ENCODE measurements around the gene ADAMTS9. TPM values are rescaled to one million over a fixed set of nuclear protein-coding genes. Genes with fewer than 3 reads are reported as not detected.
A peak's percentile ranks its signal among the peaks of the same experiment; 100 is the strongest.

The ADAMTS9 gene
- total RNA-seq, 4 donors from 2014 or later: 6.3 to 20.1 (median 13.0) TPM

DNA sequence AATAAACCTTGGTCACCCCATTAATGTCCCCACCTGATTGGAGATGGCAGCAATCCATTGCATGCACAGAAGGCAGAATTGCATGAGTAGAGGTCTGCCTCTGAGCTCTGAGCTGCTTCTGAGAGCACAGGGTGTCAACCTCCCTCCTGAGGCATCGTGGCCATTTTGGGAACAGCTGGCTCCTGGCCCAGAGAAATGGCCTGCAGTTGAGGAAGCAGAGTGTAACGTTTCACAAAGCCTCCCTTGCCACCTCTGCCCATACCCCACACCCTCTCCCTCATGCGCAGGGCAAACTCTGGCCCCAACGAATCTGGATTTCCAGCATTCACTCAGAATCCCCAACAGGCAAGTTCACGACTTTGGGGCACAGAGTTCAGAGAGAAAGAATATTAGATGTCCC lies 198.9 kb downstream of the ADAMTS9 start:
- intact Hi-C loops (cut with DNase I; ENCODE audit: low total_unique reads) (no loop called here), in situ Hi-C loops (cut with MboI; ENCODE audit: low pct_ligation_motif_present in 1 of 4, low pct_unique_long_range_greater_than_20kb in 1 of 4, low sequenced_read_pairs in 3 of 4) (loop anchor here in 3 of 4 donors (10.0 kb wide), 2 partner anchors 454 to 464 kb away; partner anchors contain the start of gene PSMD6 (in 1 of the 3))
- Histone ChIP-seq H3K4me1 (peaks cover 0 to 9% (median 6%) of the 10 kb centered on the region in 4 donors), H3K27me3 (no peaks in the 10 kb centered on the region), H3K36me3 (no peaks in the 10 kb centered on the region), H3K27ac (no peak overlapping the region), H3K4me3 (no peak overlapping the region), H3K9me3 (no peaks in the 10 kb centered on the region)
- TF ChIP-seq CTCF (IDR thresholded peaks at IDR 0.05) (no peak), EP300 (IDR thresholded peaks at IDR 0.05; ENCODE audit: low read depth) (no peak), POLR2A (IDR thresholded peaks at IDR 0.05) (no peak), POLR2AphosphoS5 (IDR thresholded peaks at IDR 0.05) (no peak)
- WGBS, 2 donors (ENCODE audit: low coverage in 1 of 2): 31% methylated on average over 5 of the region's 5 CpGs; no CpG with 5 or more reads in 1 of the 2 donors
- no peak for DNase-seq

- no peak overlapping the region for H3K27ac ChIP-seq
- intact Hi-C loops (cut with DNase I; ENCODE audit: low total_unique reads) (loop anchor here (5.0 kb wide), 1 partner anchor 452 kb away; no protein-coding TSS in a partner anchor), in situ Hi-C loops (cut with MboI; ENCODE audit: low pct_ligation_motif_present in 1 of 4, low pct_unique_long_range_greater_than_20kb in 1 of 4, low sequenced_read_pairs in 3 of 4) (loop anchor here (5.0 to 10.0 kb wide), 3 partner anchors 450 to 460 kb away; partner anchors contain the start of gene PSMD6 (in 1 of the 4))
- H3K9me3 ChIP-seq: no peaks in the 10 kb centered on the region
- peak; percentile 78 for DNase-seq
- peaks cover 0 to 8% (median 5%) of the 10 kb centered on the region in 4 donors for H3K4me1 ChIP-seq
- no peak overlapping the region for H3K4me3 ChIP-seq
- peak; percentile 78 to 85 (median 81) for TF ChIP-seq CTCF (IDR thresholded peaks at IDR 0.05)
- no peak for TF ChIP-seq EP300 (IDR thresholded peaks at IDR 0.05; ENCODE audit: low read depth)
- no peaks in the 10 kb centered on the region for H3K27me3 ChIP-seq
- WGBS, 2 donors (ENCODE audit: low coverage in 1 of 2): 23 to 28% methylated on average over 3 to 4 of the region's 4 CpGs
- no peaks in the 10 kb centered on the region for H3K36me3 ChIP-seq
Observed at GRCh38 chr3:64484289-64484992, 203.4 kb downstream of the ADAMTS9 start.

GRCh38 chr3:64483467-64483866 lies 204.3 kb downstream of the ADAMTS9 start:
- Histone ChIP-seq H3K9me3 (no peaks in the 10 kb centered on the region), H3K36me3 (no peaks in the 10 kb centered on the region), H3K27me3 (no peaks in the 10 kb centered on the region), H3K27ac (no peak overlapping the region), H3K4me3 (no peak overlapping the region), H3K4me1 (no peaks in the 10 kb centered on the region)
- no peak for TF ChIP-seq POLR2AphosphoS5 (IDR thresholded peaks at IDR 0.05)
- no peak for TF ChIP-seq POLR2A (IDR thresholded peaks at IDR 0.05)
- TF ChIP-seq EP300 (IDR thresholded peaks at IDR 0.05; ENCODE audit: low read depth): no peak
- no peak for TF ChIP-seq CTCF (IDR thresholded peaks at IDR 0.05)
- intact Hi-C loops (cut with DNase I; ENCODE audit: low total_unique reads): loop anchor here (5.0 kb wide), 1 partner anchor 451 kb away; no protein-coding TSS in a partner anchor
- DNase-seq: no peak
- WGBS, 2 donors (ENCODE audit: low coverage in 1 of 2): 91% methylated on average over 2 of the region's 2 CpGs; no CpG with 5 or more reads in 1 of the 2 donors
- in situ Hi-C loops (cut with MboI; ENCODE audit: low pct_ligation_motif_present in 1 of 4, low pct_unique_long_range_greater_than_20kb in 1 of 4, low sequenced_read_pairs in 3 of 4): loop anchor here (5.0 to 10.0 kb wide), 3 partner anchors 449 to 459 kb away; partner anchors contain the start of gene PSMD6 (in 1 of the 4)

DNA sequence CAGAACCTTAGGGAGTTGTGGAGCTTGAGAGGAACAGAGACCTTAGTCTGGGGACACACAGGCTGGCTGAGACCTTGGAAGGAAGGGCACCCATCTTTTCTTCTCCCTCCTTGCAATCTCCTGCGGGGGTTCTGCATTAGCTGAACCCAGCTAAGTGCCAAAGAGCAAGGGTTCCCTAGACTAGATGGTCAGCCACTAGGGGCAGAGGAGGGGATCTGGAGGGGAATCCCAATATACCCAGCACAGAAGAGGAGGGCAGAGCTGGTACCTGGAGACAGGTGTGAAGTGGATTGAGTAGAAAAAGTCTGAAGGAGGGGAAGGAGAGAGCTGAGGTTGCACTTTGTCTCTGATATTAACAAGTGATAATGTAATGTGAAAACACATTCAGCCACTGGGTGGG lies 212.8 kb downstream of the ADAMTS9 start:
- Histone ChIP-seq H3K4me3 (no peak overlapping the region), H3K27ac (no peak overlapping the region), H3K4me1 (no peaks in the 10 kb centered on the region), H3K36me3 (no peaks in the 10 kb centered on the region), H3K9me3 (no peaks in the 10 kb centered on the region), H3K27me3 (no peaks in the 10 kb centered on the region)
- no peak for DNase-seq
- no peak for TF ChIP-seq EP300 (IDR thresholded peaks at IDR 0.05; ENCODE audit: low read depth)
- no peak for TF ChIP-seq CTCF (IDR thresholded peaks at IDR 0.05)
- TF ChIP-seq POLR2AphosphoS5 (IDR thresholded peaks at IDR 0.05): no peak
- TF ChIP-seq POLR2A (IDR thresholded peaks at IDR 0.05): no peak
- intact Hi-C loops (cut with DNase I; ENCODE audit: low total_unique reads) (loop anchor here (10.0 kb wide), 1 partner anchor 70 kb away; no protein-coding TSS in a partner anchor), in situ Hi-C loops (cut with MboI; ENCODE audit: low pct_ligation_motif_present in 1 of 4, low pct_unique_long_range_greater_than_20kb in 1 of 4, low sequenced_read_pairs in 3 of 4) (no loop called here)
- 83% methylated on average over 1 of the region's 1 CpG; no CpG with 5 or more reads in 1 of the 2 donors for WGBS, 2 donors (ENCODE audit: low coverage in 1 of 2)
